ENCODE results near the gene NRBF2.

Gene NRBF2

DNA sequence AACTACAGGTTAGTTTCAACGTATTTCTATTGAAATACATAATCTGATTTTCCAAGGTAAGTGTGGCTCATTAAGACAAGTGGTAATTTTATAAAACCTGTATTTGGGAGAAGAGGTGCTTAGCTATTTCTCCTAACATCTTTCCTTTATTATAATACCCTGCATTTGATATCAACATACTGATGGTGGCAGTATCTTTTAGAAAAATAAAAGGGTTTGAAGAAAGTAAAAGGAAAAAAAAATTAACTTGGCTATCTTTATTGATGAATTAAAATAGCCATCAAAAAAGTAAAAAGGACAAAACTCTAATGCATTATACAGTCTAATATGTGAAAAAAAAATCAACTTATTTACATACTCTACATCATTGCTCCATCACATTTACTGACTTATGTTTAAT, 68.0 kb downstream of the NRBF2 start:
- no peak overlapping the region for H3K4me3 ChIP-seq (ENCODE audit: control insufficient read depth, low read depth, low read length)
- no peak for TF ChIP-seq CTCF (conservative IDR thresholded peaks at IDR 0.05; ENCODE audit: control insufficient read depth, insufficient read depth, low read depth, low read length)
- DNase-seq (ENCODE audit: low read depth), result no peak

Measured in fibroblast of mammary gland (primary cell).